Adrenal gland (tissue), 5 donors: Measurements from ENCODE around the gene ALG1L2.
"Not testable (repeated sequence)": the region's sequence is repeated elsewhere in the genome, so short reads cannot be mapped to it uniquely, and the experiment has no call there.

ENCODE experiments used
- POLR2A ChIP-seq, 2 donors: fragments of 450-650 bp; IDR thresholded peaks; one replicate each; pipeline ENCODE4 v1.6.1; 2017; ENCODE audit warnings: antibody characterized with exemption in 2 of 2, mild to moderate bottlenecking in 2 of 2, moderate library complexity in 1 of 2
- TF ChIP-seq, protein P1 (sequence below), 6 experiments: fragments of 450-650 bp in 4 of 6; fragments of 200-600 bp in 2 of 6; sonication (generic) in 1 of 6; IDR thresholded peaks; 1 replicate in 5 of 6; 2 replicates in 1 of 6; pipeline versions ENCODE4 v1.5.1 to v1.8.0; 2016 to 2021; ENCODE audit warnings: antibody characterized with exemption in 6 of 6, mild to moderate bottlenecking in 2 of 6, moderate library complexity in 1 of 6
- donor health status: DM: no; HTN: no; CAD: no.

- TF ChIP-seq, protein P1, sequence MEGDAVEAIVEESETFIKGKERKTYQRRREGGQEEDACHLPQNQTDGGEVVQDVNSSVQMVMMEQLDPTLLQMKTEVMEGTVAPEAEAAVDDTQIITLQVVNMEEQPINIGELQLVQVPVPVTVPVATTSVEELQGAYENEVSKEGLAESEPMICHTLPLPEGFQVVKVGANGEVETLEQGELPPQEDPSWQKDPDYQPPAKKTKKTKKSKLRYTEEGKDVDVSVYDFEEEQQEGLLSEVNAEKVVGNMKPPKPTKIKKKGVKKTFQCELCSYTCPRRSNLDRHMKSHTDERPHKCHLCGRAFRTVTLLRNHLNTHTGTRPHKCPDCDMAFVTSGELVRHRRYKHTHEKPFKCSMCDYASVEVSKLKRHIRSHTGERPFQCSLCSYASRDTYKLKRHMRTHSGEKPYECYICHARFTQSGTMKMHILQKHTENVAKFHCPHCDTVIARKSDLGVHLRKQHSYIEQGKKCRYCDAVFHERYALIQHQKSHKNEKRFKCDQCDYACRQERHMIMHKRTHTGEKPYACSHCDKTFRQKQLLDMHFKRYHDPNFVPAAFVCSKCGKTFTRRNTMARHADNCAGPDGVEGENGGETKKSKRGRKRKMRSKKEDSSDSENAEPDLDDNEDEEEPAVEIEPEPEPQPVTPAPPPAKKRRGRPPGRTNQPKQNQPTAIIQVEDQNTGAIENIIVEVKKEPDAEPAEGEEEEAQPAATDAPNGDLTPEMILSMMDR (IDR thresholded peaks at IDR 0.05), result not testable (repeated sequence)
- TF ChIP-seq POLR2A (IDR thresholded peaks at IDR 0.05), result not testable (repeated sequence)
These were observed 22.6 kb downstream of the ALG1L2 start for GRCh38 chr3:130104191-130104590.
